Cardiac fibroblast (primary cell): Measurements from ENCODE around the gene CLSTN2.

Experiments
- DNase-seq, 2 donors: peaks; one replicate each; pipeline versions ENCODE4 v3.0.0 to v3.0.0-alpha.2; 2010; ENCODE audit warnings: low read depth in 2 of 2
- H3K4me3 ChIP-seq, 2 donors: replicated peaks in 1 of 2; 1 replicate in 1 of 2; 2 replicates in 1 of 2; pipeline ENCODE4 v1.5.1; 2011; ENCODE audit warnings: low read depth in 2 of 2, low read length in 2 of 2, mild to moderate bottlenecking in 2 of 2, moderate library complexity in 1 of 2
- CTCF ChIP-seq: IDR thresholded peaks from one replicate; pipeline ENCODE4 v1.5.1; 2011; ENCODE audit warnings: low read depth, mild to moderate bottlenecking, low read length, inconsistent platforms

Gene CLSTN2

GRCh38 chr3:140428380-140428779 is 493.4 kb downstream of the CLSTN2 start:
- H3K4me3 ChIP-seq = no peak overlapping the region
- no peak for DNase-seq
- no peak for TF ChIP-seq CTCF

- DNase-seq = no peak
- no peak overlapping the region for H3K4me3 ChIP-seq
- TF ChIP-seq CTCF = no peak
Measured at GRCh38 chr3:140429791-140430190, 494.8 kb downstream of the CLSTN2 start.

- no peak for DNase-seq
- TF ChIP-seq CTCF = no peak
- H3K4me3 ChIP-seq = no peak overlapping the region
Measured at GRCh38 chr3:140430494-140430893, 495.5 kb downstream of the CLSTN2 start.

GRCh38 chr3:140432229-140432669 is 497.3 kb downstream of the CLSTN2 start:
- no peak for DNase-seq
- H3K4me3 ChIP-seq = no peak overlapping the region
- TF ChIP-seq CTCF = no peak

- no peak for TF ChIP-seq CTCF
- no peak for DNase-seq
- H3K4me3 ChIP-seq = no peak overlapping the region
Measured at GRCh38 chr3:140433431-140433830, 498.4 kb downstream of the CLSTN2 start.

- no peak for TF ChIP-seq CTCF
- no peak for DNase-seq
- no peak overlapping the region for H3K4me3 ChIP-seq
Measured at GRCh38 chr3:140434261-140434905, 499.4 kb downstream of the CLSTN2 start.

- no peak for DNase-seq
- H3K4me3 ChIP-seq = no peak overlapping the region
- TF ChIP-seq CTCF = no peak
Measured at GRCh38 chr3:140436421-140436820, 501.4 kb downstream of the CLSTN2 start.
